ENCODE data around the gene NUSAP1.
"Not testable (repeated sequence)": the region's sequence is repeated elsewhere in the genome, so short reads cannot be mapped to it uniquely, and the experiment has no call there.

Gene NUSAP1

GRCh38 chr15:41333026-41333562 lies 413 bp downstream of the NUSAP1 start:
- no peak for DNase-seq (ENCODE audit: low spot score)

GRCh38 chr15:41334293-41335120 lies 1.8 kb downstream of the NUSAP1 start:
- DNase-seq (ENCODE audit: low spot score): peak; percentile 16

GRCh38 chr15:41336549-41336948 lies 3.9 kb downstream of the NUSAP1 start:
- DNase-seq (ENCODE audit: low spot score): no peak

- no peak for DNase-seq (ENCODE audit: low spot score)
These were observed 4.4 kb downstream of the NUSAP1 start for GRCh38 chr15:41337047-41337446.

- DNase-seq (ENCODE audit: low spot score): no peak
These were observed 5.2 kb downstream of the NUSAP1 start for GRCh38 chr15:41337631-41338522.

GRCh38 chr15:41340189-41340695 lies 7.6 kb downstream of the NUSAP1 start:
- no peak for DNase-seq (ENCODE audit: low spot score)

GRCh38 chr15:41341519-41341918 lies 8.8 kb downstream of the NUSAP1 start:
- no peak for DNase-seq (ENCODE audit: low spot score)

- no peak for DNase-seq (ENCODE audit: low spot score)
These were observed 14.6 kb downstream of the NUSAP1 start for GRCh38 chr15:41347236-41347635.

- DNase-seq (ENCODE audit: low spot score): no peak
These were observed 17.5 kb downstream of the NUSAP1 start for GRCh38 chr15:41350057-41350717.

- no peak for DNase-seq (ENCODE audit: low spot score)
These were observed 21.7 kb downstream of the NUSAP1 start for GRCh38 chr15:41354371-41354770.

GRCh38 chr15:41367418-41367817 lies 34.7 kb downstream of the NUSAP1 start:
- no peak for DNase-seq (ENCODE audit: low spot score)

GRCh38 chr15:41377978-41378377 lies 45.3 kb downstream of the NUSAP1 start:
- DNase-seq (ENCODE audit: low spot score): no peak

- not testable (repeated sequence) for DNase-seq (ENCODE audit: low spot score)
These were observed 51.5 kb downstream of the NUSAP1 start for GRCh38 chr15:41383974-41384749.

- no peak for DNase-seq (ENCODE audit: low spot score)
These were observed 55.0 kb downstream of the NUSAP1 start for GRCh38 chr15:41387646-41388045.

- no peak for DNase-seq (ENCODE audit: low spot score)
These were observed 60.0 kb downstream of the NUSAP1 start for GRCh38 chr15:41392659-41393058.

- no peak for DNase-seq (ENCODE audit: low spot score)
These were observed 62.2 kb downstream of the NUSAP1 start for GRCh38 chr15:41394924-41395323.

GRCh38 chr15:41396111-41396510 lies 63.4 kb downstream of the NUSAP1 start:
- DNase-seq (ENCODE audit: low spot score): no peak

- DNase-seq (ENCODE audit: low spot score): no peak
These were observed 69.2 kb downstream of the NUSAP1 start for GRCh38 chr15:41401904-41402267.

- no peak for DNase-seq (ENCODE audit: low spot score)
These were observed 74.7 kb downstream of the NUSAP1 start for GRCh38 chr15:41407341-41407740.

- no peak for DNase-seq (ENCODE audit: low spot score)
These were observed 75.6 kb downstream of the NUSAP1 start for GRCh38 chr15:41408234-41408641.

GRCh38 chr15:41411031-41411430 lies 78.3 kb downstream of the NUSAP1 start:
- DNase-seq (ENCODE audit: low spot score): no peak

Data from SK-N-DZ (cell line).